HG03135 (cell line): Measurements from ENCODE around the gene MEIKIN.
"Not testable (repeated sequence)": the region's sequence is repeated elsewhere in the genome, so short reads cannot be mapped to it uniquely, and the experiment has no call there.

ENCODE experiments used
- ATAC-seq: cut with Tn5 transposase; IDR thresholded peaks from one replicate; pipeline ENCODE4 v1.9.1; 2021; ENCODE audit warnings: mild to moderate bottlenecking, moderate library complexity; ENCODE audit not compliant: unreplicated experiment

MEIKIN gene

DNA sequence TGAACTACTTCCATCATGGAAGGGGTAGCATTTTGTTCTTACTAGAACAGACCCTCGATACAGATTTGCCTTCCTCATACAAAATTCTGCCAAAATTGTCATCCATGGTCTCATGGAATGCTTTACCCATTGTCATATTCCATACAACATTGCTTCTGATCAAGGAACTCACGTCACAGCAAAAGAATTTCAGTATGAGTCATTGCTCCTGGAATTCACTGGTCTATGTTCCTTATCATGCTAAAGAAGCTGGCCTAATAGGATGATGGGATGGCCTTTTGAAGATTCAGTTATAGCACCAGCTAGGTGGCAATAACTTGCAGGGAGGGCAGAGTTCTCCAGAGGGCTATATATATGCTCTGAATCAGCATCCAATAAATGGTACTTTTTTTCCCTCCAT, 130.5 kb downstream of the MEIKIN start:
- no peak for ATAC-seq

DNA sequence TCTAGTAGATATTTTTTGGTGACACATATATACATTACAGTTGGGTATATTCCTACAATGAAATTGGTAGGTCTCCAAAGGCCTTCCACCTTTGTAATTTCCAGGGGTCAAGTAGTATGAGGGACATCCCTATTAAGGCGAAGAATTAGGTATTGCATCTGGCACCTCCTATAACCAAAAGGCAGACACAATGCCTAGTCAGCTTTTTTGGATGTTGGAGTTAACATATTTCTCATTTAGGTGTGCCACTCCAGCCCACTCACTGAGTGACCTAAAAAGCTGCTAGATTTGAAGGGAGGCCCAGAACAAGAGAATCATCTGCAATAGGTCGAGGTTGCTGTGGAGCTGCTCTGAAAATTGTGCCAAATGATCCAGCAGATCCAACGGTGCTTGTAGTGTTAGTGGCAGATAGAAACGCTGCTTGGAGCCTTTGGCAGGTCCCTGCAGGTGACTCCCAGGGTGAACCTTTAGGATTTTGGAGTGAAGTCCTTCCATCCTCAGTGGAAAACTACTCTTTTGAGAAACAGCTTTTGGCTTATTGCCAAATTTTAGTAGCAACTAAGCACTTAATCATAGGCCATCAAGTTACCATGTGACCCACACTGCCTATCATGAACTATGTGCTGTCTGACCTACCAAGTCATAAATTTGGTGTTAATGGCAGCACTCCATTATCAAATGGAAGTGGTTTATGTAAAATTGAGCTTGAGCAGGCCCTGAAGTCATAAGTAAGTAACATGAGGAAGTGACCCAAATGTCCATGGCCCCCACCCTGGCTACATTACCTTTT, 132.9 kb downstream of the MEIKIN start:
- ATAC-seq, result no peak

DNA sequence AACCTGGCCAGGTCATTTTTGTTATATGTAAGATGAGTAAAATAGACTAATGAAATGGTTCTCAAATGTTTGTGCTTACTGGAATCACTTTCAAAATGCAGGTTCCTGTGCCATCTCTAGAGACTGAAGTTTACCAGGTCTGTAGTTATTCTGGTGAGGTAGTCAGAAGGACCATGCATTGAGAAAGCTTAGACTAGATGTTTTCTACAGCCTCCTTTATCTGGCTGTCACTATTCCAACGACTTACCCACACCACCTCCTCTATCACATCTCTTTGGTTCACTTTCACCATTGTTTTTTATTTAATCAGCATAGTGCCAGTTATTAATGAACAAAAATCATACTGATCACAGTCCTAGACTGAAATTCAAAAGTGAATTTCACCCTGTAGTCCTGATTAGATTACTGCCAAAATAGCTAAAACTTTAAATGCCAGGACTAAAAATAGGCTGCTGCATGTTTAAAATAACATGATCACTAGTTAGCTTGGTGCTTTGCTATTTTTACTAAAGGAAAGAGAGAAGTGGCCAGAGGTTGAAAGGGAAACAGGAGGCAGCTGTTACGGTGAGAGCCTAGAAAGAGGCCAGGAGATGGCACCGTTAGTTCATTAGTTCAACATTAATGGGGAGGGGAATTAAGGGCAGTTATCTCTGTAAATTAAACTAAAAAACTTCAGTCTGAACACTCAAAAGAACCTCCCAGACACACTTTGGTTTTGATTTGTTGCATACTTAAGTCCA, 134.8 kb downstream of the MEIKIN start:
- ATAC-seq, result peak; percentile 62

DNA sequence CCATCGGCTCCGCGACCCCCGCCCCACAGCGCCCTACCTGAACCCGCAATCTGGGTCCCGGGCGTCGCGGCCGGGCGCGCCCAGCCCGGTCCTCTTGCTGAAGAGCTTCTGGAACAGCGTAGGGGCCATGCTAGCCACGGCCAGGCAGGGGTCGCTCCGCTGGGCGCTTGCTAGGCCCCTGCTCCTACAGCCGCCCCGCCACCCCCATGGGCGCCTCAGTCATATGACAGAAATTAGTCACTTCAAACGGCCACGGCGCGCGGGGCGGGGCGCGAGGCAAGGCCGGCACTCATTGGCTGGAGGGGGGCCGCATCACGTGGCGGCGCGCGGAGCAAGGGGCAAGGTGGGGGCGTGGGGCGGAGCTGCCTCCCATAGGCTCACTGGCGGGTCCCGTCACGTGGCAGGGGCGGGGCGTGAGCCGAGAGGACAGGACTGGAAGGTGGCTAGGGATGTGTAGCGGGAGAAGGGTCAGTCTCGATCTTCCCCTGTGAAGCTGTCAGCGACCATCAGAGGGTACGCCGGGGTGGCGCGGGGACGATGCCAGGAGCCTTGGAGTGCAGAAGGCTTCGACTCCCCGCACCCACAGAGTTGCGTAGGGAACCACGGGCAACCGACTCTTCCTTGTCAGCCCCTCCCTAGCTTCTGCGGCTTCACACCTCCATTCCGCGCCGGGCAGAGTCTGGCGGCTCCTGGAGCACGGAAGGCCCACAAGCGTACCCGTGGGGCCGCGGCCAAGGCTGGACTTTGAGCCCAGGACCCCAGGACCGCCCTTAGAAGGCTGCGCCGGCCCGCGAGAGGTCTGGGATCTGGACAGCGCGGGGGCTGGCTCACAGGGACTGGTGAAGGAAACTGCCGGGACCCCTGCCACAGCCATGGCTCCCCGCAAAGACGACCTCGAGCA, 148.4 kb downstream of the MEIKIN start, which contains the start of gene FNIP1:
Gene FNIP1, minus strand, starts transcription at position 225 of the 901 bp plus-strand sequence. Its CDS starts 96 bp downstream, at position 129.
- peak; percentile 93 for ATAC-seq

DNA sequence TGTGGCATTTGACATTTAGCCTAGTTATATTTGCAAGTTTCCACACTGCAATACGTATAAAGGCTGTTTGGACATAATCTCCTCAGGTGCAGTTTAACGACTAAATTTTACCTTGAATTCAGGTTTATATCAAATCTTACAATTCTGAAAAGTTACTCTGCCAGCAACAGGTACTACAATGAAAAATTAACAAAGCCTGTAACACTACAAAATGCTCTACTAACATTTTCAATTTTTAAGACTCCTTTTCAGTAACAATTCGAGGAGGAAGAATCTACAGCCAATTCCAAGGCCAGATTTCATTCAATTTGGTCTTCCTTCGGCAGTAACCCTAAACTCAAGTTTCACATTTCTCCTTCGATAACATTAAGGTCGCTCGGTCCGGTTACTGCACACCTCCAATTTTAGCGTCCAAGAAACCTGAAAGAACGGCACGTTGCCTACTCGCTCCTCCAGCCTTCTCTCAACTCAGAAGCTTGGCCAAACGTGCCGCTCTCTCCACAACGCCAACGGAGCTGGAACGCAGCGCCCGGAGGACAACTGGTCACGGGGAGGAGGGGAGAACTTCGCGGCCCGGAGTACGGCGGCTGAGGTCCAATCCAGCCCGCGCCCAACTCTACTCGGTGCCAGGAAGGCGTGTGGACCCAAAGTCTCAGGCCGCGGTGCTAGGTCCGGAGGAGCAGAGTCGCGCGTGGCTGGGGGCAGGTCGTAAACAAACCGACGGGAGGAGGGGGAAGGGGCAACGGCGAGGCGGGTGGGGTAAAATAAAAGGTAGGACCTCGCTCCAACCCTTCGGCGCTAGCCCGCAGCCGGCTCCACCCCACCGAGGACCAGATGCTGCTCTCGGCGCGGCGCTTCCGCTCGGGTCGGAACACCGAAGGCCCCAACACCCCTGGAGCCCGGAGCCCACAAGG, 149.3 kb downstream of the MEIKIN start:
- ATAC-seq, result peak; percentile 23

DNA sequence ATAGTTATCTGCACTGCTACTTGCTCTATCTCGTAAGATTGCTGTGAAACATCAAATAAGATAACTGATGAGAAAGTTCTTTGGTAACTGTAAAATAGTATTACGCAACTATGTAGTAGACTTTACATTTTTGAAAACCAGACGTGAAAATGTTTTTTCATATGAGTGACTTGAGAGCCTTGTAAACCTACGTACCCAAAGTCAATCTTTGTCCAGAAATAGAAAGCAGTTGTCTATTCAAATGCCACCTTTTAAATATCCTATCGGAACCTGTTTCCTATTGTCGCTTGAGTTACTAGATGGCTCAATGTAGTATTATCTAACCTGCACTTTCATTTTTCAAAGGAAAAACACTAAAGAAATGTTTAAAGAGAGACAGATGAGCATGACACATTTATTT, 150.2 kb downstream of the MEIKIN start:
- no peak for ATAC-seq

DNA sequence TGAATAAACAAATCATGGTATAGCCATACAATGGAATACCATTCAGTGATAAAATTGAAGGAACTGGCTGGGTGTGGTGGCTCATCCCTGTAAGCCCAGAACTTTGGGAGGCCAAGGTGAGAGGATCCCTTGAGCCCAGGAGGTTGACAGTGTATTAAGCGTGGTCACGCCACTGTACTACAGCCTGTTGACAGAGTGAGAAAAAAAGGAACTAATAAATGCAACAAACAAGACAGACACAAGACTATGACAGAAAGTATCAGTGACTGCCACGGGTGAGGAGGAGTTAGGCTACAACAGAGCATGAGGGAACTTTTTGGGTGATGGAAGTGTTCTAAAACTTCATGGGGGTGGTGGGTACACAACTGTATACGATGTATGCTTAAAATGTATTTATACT, 150.9 kb downstream of the MEIKIN start:
- no peak for ATAC-seq

DNA sequence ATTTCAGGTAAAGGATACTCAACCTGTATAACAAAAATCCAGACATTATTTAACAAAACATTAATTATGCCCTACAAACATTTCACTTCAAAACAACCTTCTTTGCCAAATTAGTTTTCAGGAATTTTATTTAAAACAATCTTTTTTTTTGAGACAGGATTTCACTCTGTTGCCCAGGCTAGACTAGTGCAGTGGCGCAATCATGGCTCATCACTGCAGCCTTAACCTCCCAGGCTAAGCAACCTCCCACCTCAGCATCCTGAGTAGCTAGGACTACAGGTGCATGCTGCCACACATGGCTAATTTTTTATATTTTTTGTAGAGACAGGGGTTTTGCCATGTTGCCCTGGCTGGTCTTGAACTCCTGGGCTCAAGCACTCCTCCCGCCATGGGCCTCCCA, 152.6 kb downstream of the MEIKIN start:
- no peak for ATAC-seq

DNA sequence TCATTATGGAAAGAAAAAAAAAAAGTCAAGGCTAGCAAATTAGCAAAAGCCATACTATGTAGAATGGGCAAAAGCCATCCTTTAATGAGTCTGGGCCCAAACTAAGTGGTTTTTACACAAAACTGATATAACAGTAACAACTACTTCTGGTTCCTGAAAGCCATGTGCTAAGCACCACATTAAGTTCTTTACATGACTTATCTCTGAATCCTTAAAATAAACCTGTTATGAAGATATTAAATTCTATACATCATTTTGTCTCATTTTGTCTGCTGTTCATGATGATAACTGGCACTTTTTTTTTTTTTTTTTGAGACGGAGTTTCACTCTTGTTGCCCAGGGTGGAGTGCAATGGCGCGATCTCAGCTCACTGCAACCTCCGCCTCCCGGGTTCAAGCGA, 153.6 kb downstream of the MEIKIN start:
- no peak for ATAC-seq

DNA sequence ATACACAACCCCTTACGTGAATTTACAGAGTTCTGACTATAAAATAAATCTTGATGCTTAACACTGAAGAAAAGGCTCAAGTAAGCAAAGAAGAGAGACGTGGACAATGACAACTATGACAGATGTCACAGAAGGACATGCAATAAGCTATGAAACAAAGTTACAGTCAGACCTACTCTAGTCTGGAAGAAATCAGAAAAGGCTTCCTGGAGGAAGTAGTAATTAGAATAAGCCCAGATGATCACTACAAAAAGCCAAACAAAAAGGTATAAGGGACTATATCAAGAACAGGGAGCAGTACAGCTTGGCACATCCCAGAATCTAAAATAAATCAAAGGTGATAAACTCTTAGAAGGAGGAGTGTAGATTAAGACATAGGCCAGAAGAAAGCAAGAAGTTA, 154.9 kb downstream of the MEIKIN start:
- ATAC-seq, result no peak

DNA sequence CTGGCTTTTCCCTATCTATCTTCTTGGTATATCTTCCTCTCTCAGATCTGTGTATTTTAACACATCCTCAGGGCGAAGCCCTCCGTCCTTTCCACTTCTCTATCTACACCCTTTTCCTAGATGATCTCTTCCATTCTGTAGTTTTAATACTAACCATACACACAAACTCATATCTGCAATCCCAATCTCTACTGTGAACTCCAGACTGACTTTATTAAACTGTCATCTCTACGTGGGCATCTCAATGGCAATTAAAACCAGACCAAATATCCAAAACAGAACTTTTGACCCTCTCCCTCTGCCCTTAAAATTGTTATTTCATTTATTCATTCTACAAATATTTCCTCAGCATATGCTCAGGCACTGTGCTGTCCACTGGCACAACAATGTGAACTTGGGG, 155.7 kb downstream of the MEIKIN start:
- ATAC-seq, result no peak

DNA sequence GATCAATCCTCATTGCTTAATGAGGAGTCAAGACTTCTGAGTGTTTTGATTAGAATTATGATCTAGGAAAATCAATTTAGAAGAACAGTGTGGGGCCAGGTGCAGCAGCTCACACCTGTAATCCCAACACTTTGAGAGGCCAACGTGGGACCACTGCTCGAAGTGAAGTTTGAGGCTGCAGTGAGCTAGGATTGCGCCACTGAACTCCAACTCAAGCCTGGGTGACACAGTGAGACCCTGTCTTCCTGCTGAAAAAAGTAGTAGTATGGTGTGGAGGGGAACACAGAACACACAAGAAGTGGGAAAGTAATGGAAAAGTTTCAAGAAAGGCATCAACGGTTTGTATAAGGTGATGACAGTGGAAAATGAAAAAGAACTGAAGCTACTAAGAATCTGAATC, 157.7 kb downstream of the MEIKIN start:
- ATAC-seq, result no peak

DNA sequence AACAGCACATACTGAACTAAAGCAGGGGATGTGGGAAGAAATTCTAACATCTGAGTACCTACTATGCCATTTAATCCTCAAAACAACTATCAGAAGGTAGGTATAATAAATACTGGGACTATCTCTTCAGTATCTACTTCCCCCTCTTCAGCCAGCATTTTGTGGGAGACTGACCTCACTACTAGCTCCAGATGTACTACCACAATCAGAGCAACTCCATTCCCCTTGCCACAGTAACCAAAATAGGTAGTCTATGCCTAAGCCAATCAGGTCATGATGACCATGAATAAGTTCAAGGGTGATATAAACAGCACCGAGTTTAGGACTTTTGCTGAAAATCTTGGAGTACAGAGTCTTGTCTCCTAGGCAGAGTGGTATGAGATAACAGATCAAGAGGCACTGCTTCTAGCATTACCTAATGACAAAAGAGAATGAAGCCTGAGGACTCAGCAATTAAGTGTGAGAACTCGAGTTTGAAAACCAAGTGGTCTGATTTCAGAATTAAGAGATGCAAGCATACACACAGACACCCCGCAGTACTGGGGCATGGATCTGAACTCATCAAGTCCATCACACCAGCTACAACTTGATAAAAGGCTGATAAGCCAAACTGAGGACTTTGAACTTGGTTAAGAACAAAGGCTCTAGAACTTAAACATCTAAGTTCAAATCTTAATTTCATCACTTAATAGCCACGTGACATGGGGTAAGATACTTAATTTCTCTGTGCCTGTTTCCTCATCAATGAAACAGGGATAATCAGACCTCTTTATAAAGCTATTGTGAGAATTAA, 158.4 kb downstream of the MEIKIN start:
- no peak for ATAC-seq

DNA sequence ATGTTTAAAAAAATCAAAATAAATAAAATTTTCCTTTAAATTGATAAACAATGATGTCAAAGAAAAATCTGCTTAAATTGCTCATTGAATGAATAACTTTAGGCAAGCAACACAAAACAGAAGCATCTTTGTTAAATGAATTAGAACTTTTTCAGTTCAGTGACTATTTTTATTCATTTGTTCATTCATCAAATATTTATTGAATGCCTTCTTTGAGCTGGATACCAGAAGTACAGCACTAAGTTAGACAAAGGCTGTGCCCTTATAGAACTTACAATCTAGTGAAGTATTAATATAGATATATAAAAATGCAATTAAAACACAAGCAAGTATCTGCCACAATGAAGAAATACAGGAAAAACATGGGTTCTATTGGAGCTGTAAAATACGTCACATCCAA, 159.4 kb downstream of the MEIKIN start:
- ATAC-seq, result no peak

DNA sequence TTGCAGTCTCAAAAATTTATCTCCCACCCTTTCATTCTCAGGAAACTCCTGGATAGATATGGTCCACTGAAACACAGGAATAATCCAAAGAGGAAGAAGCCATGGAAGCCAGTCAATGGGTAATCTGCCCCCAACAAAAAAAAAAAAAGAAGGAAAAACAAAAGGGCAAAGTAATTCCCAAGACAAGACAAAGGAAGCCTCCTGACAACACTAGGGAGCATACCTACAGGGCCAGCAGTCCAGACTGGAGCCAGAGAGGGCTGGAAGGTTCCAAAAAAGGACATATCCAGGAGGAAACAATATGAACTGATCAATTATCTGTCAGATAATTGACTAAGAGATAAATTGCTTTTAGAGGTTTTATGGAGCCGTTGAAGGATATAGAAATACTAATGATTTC, 161.6 kb downstream of the MEIKIN start:
- no peak for ATAC-seq

DNA sequence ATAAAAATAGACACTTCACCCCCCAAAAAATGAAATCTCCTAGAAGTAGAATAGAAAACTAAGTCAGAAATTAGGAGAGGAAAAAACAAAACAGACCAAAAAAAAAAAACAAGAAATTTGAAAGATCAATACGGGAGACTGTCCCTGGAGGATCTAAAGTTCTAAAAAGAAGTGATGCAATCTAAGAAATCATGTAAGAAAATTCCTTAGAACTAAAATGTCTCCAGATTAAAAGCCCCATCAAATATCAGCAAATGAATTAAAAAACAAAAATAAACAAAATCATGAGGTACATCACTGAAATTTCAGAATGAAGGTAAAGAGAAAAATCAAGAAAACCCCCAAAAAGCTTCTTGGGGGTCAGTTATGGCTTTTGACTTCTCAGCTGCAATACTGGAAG, 162.1 kb downstream of the MEIKIN start:
- ATAC-seq, result no peak

DNA sequence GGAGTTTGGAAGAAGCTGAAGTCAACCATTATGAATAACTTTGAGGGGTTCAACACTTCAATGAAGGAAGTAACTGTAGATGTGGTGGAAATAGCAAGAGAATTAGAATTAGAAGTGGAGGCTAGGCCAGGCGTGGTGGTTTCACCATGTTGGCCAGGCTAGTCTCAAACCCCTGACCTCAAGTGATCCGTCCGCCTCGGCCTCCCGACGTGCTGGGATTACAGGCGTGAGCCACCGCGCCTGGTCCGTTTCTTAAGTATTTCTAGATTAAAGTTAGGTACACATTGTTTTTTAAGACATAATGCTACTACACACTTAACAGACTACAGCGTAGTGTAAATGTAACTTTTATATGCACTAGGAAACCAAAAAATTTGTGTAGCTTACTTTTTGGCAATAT, 162.7 kb downstream of the MEIKIN start:
- no peak for ATAC-seq

DNA sequence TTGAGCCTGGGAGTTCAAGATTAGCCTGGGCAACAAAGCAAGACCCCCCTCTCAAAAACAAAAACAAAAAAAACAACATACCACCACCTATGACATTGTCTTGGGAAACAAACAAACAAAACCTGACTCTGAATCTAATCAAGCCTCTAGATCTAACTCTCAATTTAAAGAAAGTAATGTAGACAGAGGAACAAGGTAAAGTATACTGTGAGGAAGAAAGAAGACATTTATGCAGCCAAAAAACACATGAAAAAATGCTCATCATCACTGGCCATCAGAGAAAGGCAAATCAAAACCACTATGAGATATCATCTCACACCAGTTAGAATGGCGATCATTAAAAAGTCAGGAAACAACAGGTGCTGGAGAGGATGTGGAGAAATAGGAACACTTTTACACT, 167.3 kb downstream of the MEIKIN start:
- not testable (repeated sequence) for ATAC-seq

DNA sequence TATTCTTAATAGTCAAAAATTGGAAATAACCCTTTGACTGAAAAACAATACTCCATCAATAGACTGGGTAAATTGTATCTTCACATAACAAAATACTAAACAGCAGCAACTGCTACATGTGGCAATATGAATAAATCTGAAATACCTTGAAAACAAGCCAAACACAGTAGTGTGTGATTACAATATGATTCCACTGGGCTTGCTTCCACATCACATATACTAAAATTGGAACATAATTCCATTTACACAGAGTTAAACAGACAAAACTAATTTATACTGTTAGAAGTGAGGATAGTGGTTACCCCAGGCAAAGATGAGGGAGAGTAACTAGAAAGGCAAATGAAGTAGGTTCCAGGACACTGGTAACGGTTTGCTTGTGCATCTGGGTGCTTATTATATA, 169.0 kb downstream of the MEIKIN start:
- ATAC-seq, result no peak
